GM23248 (cell line): ENCODE measurements around the gene MAP2. TPM values are rescaled to one million over a fixed set of nuclear protein-coding genes. Genes with fewer than 3 reads are reported as not detected.

Source experiments
- DNase-seq: peaks from one replicate; pipeline ENCODE4 v3.0.0-alpha.2; 2015
- H2AFZ ChIP-seq: fragments of 200-600 bp; sonication (generic); 2 replicates; pipeline ENCODE4 v1.6.1; 2016; ENCODE audit warnings: antibody characterized with exemption
- H3F3A ChIP-seq: fragments of 200-600 bp; sonication (generic); 2 replicates; pipeline ENCODE4 v1.6.1; 2016; ENCODE audit warnings: mild to moderate bottlenecking, antibody characterized with exemption, mixed run types; ENCODE audit not compliant: insufficient read depth
- H3K27ac ChIP-seq: fragments of 200-600 bp; sonication (generic); 2 replicates; pipeline ENCODE4 v1.5.1; 2016; ENCODE audit warnings: mild to moderate bottlenecking
- H3K27me3 ChIP-seq: fragments of 200-600 bp; sonication (generic); replicated peaks from 2 replicates; pipeline ENCODE4 v1.6.1; 2016; ENCODE audit warnings: mild to moderate bottlenecking; ENCODE audit not compliant: insufficient read depth
- H3K36me3 ChIP-seq: fragments of 200-600 bp; sonication (generic); 2 replicates; pipeline ENCODE4 v1.6.1; 2016; ENCODE audit warnings: low read depth, mild to moderate bottlenecking
- H3K4me1 ChIP-seq: fragments of 200-600 bp; sonication (generic); 2 replicates; pipeline ENCODE4 v1.6.1; 2016; ENCODE audit warnings: mild to moderate bottlenecking; ENCODE audit not compliant: insufficient read depth
- H3K4me2 ChIP-seq: fragments of 200-600 bp; sonication (generic); one replicate; pipeline ENCODE4 v1.6.1; 2016; ENCODE audit warnings: mild to moderate bottlenecking; ENCODE audit not compliant: unreplicated experiment
- H3K4me3 ChIP-seq: fragments of 200-600 bp; sonication (generic); 2 replicates; pipeline ENCODE4 v1.5.1; 2016; ENCODE audit warnings: mild to moderate bottlenecking
- H3K79me2 ChIP-seq: fragments of 200-600 bp; sonication (generic); 2 replicates; pipeline ENCODE4 v1.6.1; 2016; ENCODE audit warnings: mild to moderate bottlenecking; ENCODE audit not compliant: insufficient read depth
- H3K9ac ChIP-seq: fragments of 200-600 bp; sonication (generic); 2 replicates; pipeline ENCODE4 v1.6.1; 2016; ENCODE audit warnings: mild to moderate bottlenecking
- H3K9me2 ChIP-seq: fragments of 200-600 bp; sonication (generic); 2 replicates; pipeline ENCODE4 v1.6.1; 2016; ENCODE audit warnings: mixed run types, mild to moderate bottlenecking, moderate library complexity; ENCODE audit not compliant: insufficient read depth
- H3K9me3 ChIP-seq: fragments of 200-600 bp; sonication (generic); one replicate; pipeline ENCODE4 v1.6.1; 2017; ENCODE audit warnings: low read depth
- H4K20me1 ChIP-seq: fragments of 200-600 bp; sonication (generic); 2 replicates; pipeline ENCODE4 v1.6.0; 2016; ENCODE audit not compliant: insufficient read depth
- EZH2 ChIP-seq: fragments of 200-600 bp; sonication (generic); IDR thresholded peaks from 2 replicates; pipeline ENCODE4 v1.6.1; 2018; ENCODE audit warnings: antibody characterized with exemption, mild to moderate bottlenecking; ENCODE audit not compliant: insufficient read depth, poor library complexity, severe bottlenecking
- EZH2phosphoT487 ChIP-seq: fragments of 200-600 bp; sonication (generic); IDR thresholded peaks from 2 replicates; pipeline ENCODE4 v1.6.1; 2018; ENCODE audit warnings: antibody characterized with exemption, moderate library complexity, mild to moderate bottlenecking, low read depth; ENCODE audit not compliant: insufficient read depth
- WGBS, 2 experiments: methylation state at CpG; one replicate each; pipeline ENCODE4 v1.1.6; 2015 to 2017; ENCODE audit warnings: low lambda C conversion rate in 2 of 2, low coverage in 1 of 2; ENCODE audit errors: missing lambda C conversion rate in 2 of 2; 5-methylcytosine and 5-hydroxymethylcytosine counted together
- in situ Hi-C: fragments of 300-500 bp; cut with MboI; formaldehyde crosslinking; loops from 2 replicates; pipeline ENCODE4 v1.15.0; 2020
- polyA plus RNA-seq: library from polyadenylated mRNA; unstranded; fragments of >200 nt; fragmentation: Nextera tagmentation; extraction: Ambion mirVana; gene quantifications from 2 replicates; pipeline ENCODE4 v1.2.1, GENCODE V29; 2016
- total RNA-seq: library from RNA; depleted of rRNA; stranded (reverse); fragments of >200 nt; shearing (Covaris generic); gene quantifications from 2 replicates; pipeline ENCODE4 v1.2.3, GENCODE V29; 2014

MAP2 gene
- total and polyA plus RNA-seq, 2 experiments from 2014 or later, result 1.1 to 7.6 TPM

DNA sequence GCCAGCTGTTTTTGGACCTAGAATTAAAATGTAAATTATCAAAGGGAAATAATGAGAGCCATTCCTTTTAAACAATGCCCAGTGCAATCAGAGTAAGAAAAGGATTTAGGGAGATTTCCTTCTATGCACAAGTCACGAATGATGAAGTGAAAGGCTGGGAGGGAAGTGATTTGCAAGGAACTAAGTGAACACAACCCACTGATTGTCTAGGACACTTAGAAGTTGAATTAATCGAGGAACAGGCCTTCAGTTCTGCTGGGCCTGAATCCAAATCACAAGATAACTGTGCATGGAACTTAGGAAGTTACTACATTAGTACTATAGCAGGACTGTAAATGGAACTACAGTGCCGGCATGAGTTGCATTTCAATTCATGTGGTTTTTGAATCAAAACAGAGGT is 17.7 kb downstream of the MAP2 start:
- Histone ChIP-seq H3K9ac (no peak overlapping the region), H3K9me3 (no peaks in the 10 kb centered on the region), H3K9me2 (no peaks in the 10 kb centered on the region), H3K79me2 (no peaks in the 10 kb centered on the region), H3K27ac (no peak overlapping the region), H3K4me1 (no peaks in the 10 kb centered on the region), H3K4me2 (no peak overlapping the region), H4K20me1 (no peaks in the 10 kb centered on the region), H3K36me3 (no peaks in the 10 kb centered on the region), H2AFZ (peak overlapping the region; percentile 53), H3K27me3 (no peaks in the 10 kb centered on the region), H3F3A (no peaks in the 10 kb centered on the region), H3K4me3 (no peak overlapping the region)
- 29 to 31% methylated on average over 3 of the region's 3 CpGs for WGBS, 2 experiments
- in situ Hi-C loops, result no loop called here
- DNase-seq, result no peak
- TF ChIP-seq EZH2phosphoT487, result no peak
- no peak for TF ChIP-seq EZH2

DNA sequence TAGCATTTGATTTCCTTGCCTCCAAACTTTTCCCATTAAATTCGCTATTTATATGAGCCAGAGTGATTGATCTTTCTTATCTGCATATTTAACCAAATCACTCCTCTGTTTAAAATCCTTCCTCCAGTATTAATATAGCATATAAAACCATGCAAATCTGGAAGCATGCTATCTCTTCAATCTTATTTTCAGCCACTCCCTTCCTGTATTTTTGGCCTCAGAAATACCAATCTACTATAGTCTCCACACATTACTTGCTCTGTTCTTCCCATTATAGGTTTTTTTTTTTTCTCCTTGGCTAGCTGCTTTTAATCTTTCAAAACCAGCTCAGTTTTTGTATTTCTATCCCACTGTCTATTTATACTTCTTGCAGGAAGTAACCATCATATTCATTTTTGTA is 19.1 kb downstream of the MAP2 start:
- Histone ChIP-seq H4K20me1 (no peaks in the 10 kb centered on the region), H3K9me2 (no peaks in the 10 kb centered on the region), H3K36me3 (no peaks in the 10 kb centered on the region), H3K4me3 (no peak overlapping the region), H3K4me1 (no peaks in the 10 kb centered on the region), H3K79me2 (no peaks in the 10 kb centered on the region), H3K27ac (no peak overlapping the region), H3K9ac (no peak overlapping the region), H3K9me3 (no peaks in the 10 kb centered on the region), H3F3A (no peaks in the 10 kb centered on the region), H3K4me2 (no peak overlapping the region), H2AFZ (no peak overlapping the region), H3K27me3 (no peaks in the 10 kb centered on the region)
- in situ Hi-C loops, result no loop called here
- 75 to 85% methylated on average over 1 of the region's 1 CpG for WGBS, 2 experiments
- TF ChIP-seq EZH2phosphoT487 (no peak), EZH2 (no peak)
- no peak for DNase-seq

- H3K4me1 ChIP-seq, result no peaks in the 10 kb centered on the region
- in situ Hi-C loops, result no loop called here
- H3K4me3 ChIP-seq, result no peak overlapping the region
- H3F3A ChIP-seq, result no peaks in the 10 kb centered on the region
- H3K9me2 ChIP-seq, result no peaks in the 10 kb centered on the region
- H3K4me2 ChIP-seq, result no peak overlapping the region
- H3K9ac ChIP-seq, result no peak overlapping the region
- no peak overlapping the region for H3K27ac ChIP-seq
- TF ChIP-seq EZH2, result no peak
- TF ChIP-seq EZH2phosphoT487, result no peak
- H2AFZ ChIP-seq, result no peak overlapping the region
- no peaks in the 10 kb centered on the region for H3K27me3 ChIP-seq
- H3K36me3 ChIP-seq, result no peaks in the 10 kb centered on the region
- H4K20me1 ChIP-seq, result no peaks in the 10 kb centered on the region
- 68 to 84% methylated on average over 2 of the region's 2 CpGs for WGBS, 2 experiments
- H3K79me2 ChIP-seq, result no peaks in the 10 kb centered on the region
- H3K9me3 ChIP-seq, result no peaks in the 10 kb centered on the region
- no peak for DNase-seq
Observed at GRCh38 chr2:209445485-209445884, 21.6 kb downstream of the MAP2 start.

DNA sequence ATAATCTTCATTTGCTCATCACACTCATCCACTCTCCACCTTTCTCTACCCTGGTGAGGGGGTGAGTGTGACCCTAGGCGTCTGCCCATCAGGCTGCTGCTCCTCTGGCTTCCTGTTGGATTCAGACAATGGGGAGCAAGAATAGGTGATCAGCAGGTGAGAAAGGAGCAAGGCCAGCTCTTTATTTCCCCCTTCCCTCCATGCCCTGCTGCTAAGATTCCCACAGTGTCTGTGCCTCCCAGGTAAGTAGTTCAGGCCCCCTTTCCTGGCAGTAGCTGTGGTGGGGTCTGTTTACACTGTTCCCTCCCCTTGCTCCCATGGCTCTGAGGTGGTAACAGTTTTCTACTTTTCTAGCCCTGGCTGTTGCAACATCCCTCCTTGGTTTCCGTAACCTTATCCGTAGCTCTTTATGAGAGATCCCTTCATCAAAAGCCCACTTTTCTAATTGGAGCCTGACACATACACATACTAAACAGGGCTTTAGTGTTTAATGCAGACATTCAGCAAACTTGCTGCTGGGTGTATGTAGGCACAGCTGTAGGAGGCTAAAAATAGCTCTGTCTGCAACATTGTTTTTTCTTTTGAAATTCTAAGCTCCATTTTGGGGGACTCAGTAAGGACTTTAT is 27.5 kb downstream of the MAP2 start:
- 60 to 63% methylated on average over 3 of the region's 3 CpGs for WGBS, 2 experiments
- no peaks in the 10 kb centered on the region for H3K79me2 ChIP-seq

GRCh38 chr2:209456489-209456888 is 32.6 kb downstream of the MAP2 start:
- Histone ChIP-seq H3K9ac (no peak overlapping the region), H2AFZ (no peak overlapping the region), H3K4me1 (no peaks in the 10 kb centered on the region), H3K4me3 (no peak overlapping the region), H4K20me1 (no peaks in the 10 kb centered on the region), H3K9me2 (no peaks in the 10 kb centered on the region), H3K27me3 (no peaks in the 10 kb centered on the region), H3K79me2 (no peaks in the 10 kb centered on the region), H3K4me2 (no peak overlapping the region), H3K27ac (no peak overlapping the region), H3K36me3 (no peaks in the 10 kb centered on the region), H3F3A (no peaks in the 10 kb centered on the region), H3K9me3 (no peaks in the 10 kb centered on the region)
- no peak for DNase-seq
- in situ Hi-C loops, result no loop called here
- TF ChIP-seq EZH2phosphoT487, result no peak
- no peak for TF ChIP-seq EZH2

More for the DNA sequence above, 27.5 kb downstream of the MAP2 start:
- Histone ChIP-seq H3K36me3 (no peaks in the 10 kb centered on the region), H3K27me3 (no peaks in the 10 kb centered on the region), H3K9me3 (no peaks in the 10 kb centered on the region), H3K4me1 (no peaks in the 10 kb centered on the region), H3K9me2 (no peaks in the 10 kb centered on the region), H3K9ac (no peak overlapping the region), H3F3A (no peaks in the 10 kb centered on the region), H3K4me3 (no peak overlapping the region), H3K4me2 (no peak overlapping the region), H4K20me1 (no peaks in the 10 kb centered on the region), H2AFZ (no peak overlapping the region), H3K27ac (no peak overlapping the region)
- in situ Hi-C loops, result no loop called here
- no peak for TF ChIP-seq EZH2
- no peak for TF ChIP-seq EZH2phosphoT487
- no peak for DNase-seq
